ENCODE data around the gene CNNM3.

CNNM3 gene

GRCh38 chr2:96813656-96814055 is 2.4 kb upstream of the CNNM3 start:
- DNase-seq (ENCODE audit: low read depth): no peak
- H3K4me3 ChIP-seq (ENCODE audit: low read depth, low read length): no peak overlapping the region
- TF ChIP-seq MYC (IDR thresholded peaks at IDR 0.05; ENCODE audit: low read depth, low read length) (no peak), CTCF (IDR thresholded peaks at IDR 0.05; ENCODE audit: low read depth, low read length) (no peak), POLR2A (IDR thresholded peaks at IDR 0.05; ENCODE audit: extremely low read depth, insufficient read length) (no peak)
- TF ChIP-seq, protein P1, sequence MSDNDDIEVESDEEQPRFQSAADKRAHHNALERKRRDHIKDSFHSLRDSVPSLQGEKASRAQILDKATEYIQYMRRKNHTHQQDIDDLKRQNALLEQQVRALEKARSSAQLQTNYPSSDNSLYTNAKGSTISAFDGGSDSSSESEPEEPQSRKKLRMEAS (IDR thresholded peaks at IDR 0.05; ENCODE audit: low read depth, low read length): no peak

GRCh38 chr2:96815326-96816126 is 542 bp upstream of the CNNM3 start:
- H3K4me3 ChIP-seq (ENCODE audit: low read depth, low read length): peak overlapping the region; percentile 72
- no peak for TF ChIP-seq CTCF (IDR thresholded peaks at IDR 0.05; ENCODE audit: low read depth, low read length)
- peak; percentile 46; the same call in 1 of the 2 replicates for TF ChIP-seq MYC (IDR thresholded peaks at IDR 0.05; ENCODE audit: low read depth, low read length)
- TF ChIP-seq, protein P1 (IDR thresholded peaks at IDR 0.05; ENCODE audit: low read depth, low read length): peak; percentile 70; the same call in 1 of the 2 replicates
- no peak for TF ChIP-seq POLR2A (IDR thresholded peaks at IDR 0.05; ENCODE audit: extremely low read depth, insufficient read length)
- no peak for DNase-seq (ENCODE audit: low read depth)

- TF ChIP-seq, protein P1 (IDR thresholded peaks at IDR 0.05; ENCODE audit: low read depth, low read length): no peak
- no peak for TF ChIP-seq POLR2A (IDR thresholded peaks at IDR 0.05; ENCODE audit: extremely low read depth, insufficient read length)
- no peak for TF ChIP-seq CTCF (IDR thresholded peaks at IDR 0.05; ENCODE audit: low read depth, low read length)
- TF ChIP-seq MYC (IDR thresholded peaks at IDR 0.05; ENCODE audit: low read depth, low read length): no peak
- DNase-seq (ENCODE audit: low read depth): peak; percentile 49
- H3K4me3 ChIP-seq (ENCODE audit: low read depth, low read length): peak overlapping the region; percentile 82
Measured at GRCh38 chr2:96816836-96817702, 1.0 kb downstream of the CNNM3 start.

DNA sequence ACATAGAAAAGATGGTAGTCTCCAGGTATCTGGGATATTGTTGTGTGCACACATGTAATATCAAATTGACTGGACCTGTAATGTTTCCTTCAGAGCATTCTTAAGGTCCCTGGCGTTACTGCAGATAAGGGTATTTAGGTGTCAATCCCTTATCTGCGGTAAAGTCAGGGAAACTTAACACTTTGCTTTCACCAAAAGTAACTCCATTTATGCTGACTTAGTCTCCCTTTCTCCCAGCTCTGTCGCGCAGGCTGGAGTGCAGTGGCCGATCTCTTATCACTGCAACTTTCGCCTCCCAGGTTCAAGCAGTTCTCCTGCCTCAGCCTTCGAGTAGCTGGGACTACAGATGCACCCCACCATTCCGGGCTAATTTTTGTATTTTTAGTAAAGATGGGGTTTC is 1.8 kb downstream of the CNNM3 start:
- no peak for DNase-seq (ENCODE audit: low read depth)
- TF ChIP-seq CTCF (IDR thresholded peaks at IDR 0.05; ENCODE audit: low read depth, low read length) (no peak), MYC (IDR thresholded peaks at IDR 0.05; ENCODE audit: low read depth, low read length) (no peak), POLR2A (IDR thresholded peaks at IDR 0.05; ENCODE audit: extremely low read depth, insufficient read length) (no peak)
- TF ChIP-seq, protein P1 (IDR thresholded peaks at IDR 0.05; ENCODE audit: low read depth, low read length): no peak
- peak overlapping the region; percentile 82 for H3K4me3 ChIP-seq (ENCODE audit: low read depth, low read length)

DNA sequence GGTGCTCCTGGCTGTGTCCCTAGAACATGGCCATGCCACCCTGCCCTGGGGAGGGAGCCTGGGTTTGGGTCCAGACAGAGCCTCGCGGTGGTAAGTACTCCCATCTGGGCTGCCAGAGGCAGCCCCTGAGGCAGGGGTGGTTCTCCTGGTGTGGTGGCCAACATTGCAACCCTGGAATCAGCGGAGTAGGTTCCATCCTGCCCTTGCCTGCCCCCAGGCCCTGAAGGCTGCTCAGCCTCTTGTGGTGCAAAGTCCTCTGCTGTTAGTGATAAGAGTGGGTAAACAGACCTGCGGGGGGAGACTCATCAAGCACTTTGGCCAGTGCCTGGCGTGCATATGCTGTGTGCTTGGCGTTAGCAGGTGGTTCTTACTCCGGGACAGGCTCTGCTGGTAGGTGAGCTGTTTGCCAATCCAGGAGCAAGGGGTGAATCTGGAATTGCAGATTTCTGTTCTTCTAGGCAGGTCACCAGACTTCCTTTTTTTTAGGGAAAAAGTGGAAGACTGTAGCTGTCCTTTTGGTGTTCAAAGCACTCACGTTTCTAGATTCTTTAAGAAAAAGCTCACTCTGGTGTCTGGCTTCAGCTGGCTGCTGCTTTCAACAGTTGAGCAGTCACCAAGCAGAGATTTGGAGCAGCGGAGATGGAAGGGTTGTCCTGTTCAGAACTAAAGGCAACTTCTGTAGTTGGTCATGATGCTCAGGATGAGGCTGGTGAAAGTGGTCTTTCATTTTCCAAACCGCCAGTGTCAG is 3.2 kb downstream of the CNNM3 start:
- peak; percentile 33 for DNase-seq (ENCODE audit: low read depth)
- peak overlapping the region; percentile 17 for H3K4me3 ChIP-seq (ENCODE audit: low read depth, low read length)
- TF ChIP-seq, protein P1 (IDR thresholded peaks at IDR 0.05; ENCODE audit: low read depth, low read length): no peak
- no peak for TF ChIP-seq CTCF (IDR thresholded peaks at IDR 0.05; ENCODE audit: low read depth, low read length)
- no peak for TF ChIP-seq POLR2A (IDR thresholded peaks at IDR 0.05; ENCODE audit: extremely low read depth, insufficient read length)
- TF ChIP-seq MYC (IDR thresholded peaks at IDR 0.05; ENCODE audit: low read depth, low read length): no peak

Data from NB4 (cell line).